ENCODE measurements around the gene CCDC87.
"Not testable (repeated sequence)": the region's sequence is repeated elsewhere in the genome, so short reads cannot be mapped to it uniquely, and the experiment has no call there.

Gene CCDC87, protein sequence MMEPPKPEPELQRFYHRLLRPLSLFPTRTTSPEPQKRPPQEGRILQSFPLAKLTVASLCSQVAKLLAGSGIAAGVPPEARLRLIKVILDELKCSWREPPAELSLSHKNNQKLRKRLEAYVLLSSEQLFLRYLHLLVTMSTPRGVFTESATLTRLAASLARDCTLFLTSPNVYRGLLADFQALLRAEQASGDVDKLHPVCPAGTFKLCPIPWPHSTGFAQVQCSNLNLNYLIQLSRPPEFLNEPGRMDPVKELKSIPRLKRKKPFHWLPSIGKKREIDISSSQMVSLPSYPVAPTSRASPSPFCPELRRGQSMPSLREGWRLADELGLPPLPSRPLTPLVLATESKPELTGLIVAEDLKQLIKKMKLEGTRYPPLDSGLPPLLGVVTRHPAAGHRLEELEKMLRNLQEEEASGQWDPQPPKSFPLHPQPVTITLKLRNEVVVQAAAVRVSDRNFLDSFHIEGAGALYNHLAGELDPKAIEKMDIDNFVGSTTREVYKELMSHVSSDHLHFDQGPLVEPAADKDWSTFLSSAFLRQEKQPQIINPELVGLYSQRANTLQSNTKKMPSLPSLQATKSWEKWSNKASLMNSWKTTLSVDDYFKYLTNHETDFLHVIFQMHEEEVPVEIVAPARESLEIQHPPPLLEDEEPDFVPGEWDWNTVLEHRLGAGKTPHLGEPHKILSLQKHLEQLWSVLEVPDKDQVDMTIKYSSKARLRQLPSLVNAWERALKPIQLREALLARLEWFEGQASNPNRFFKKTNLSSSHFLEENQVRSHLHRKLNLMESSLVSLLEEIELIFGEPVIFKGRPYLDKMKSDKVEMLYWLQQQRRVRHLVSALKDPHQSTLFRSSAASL

GRCh38 chr11:66592457-66593302 is at the start of gene CCDC87, which contains the start of gene CCS:
CCDC87 (minus strand) TSS chr11:66593063; CDS start chr11:66593015, 48 bp downstream.
CCS (plus strand) TSS chr11:66593185; CDS start chr11:66593262, 77 bp downstream.
- peak; percentile 3 for DNase-seq

DNA sequence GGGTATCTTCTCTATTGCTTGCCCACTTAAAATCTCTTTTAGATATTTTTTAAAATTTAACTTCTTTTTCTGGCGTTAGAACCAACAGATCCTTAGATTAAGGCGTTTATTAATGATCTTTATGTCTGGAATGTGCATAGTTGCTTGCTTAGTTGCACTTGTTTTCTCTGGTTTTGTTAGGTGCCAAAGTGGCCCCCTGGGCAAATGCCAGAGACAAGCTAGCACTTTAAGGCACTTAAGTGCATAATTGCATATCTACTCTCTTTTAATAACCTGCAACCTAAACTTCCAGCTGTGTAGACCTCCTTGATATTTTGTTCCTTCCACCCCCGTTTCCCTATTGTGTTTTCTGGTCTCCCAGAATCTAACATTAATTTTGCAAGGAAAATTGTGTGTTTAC is 49.0 kb upstream of the CCDC87 start:
- DNase-seq: no peak

GRCh38 chr11:66639814-66640340 is 47.0 kb upstream of the CCDC87 start:
- DNase-seq: not testable (repeated sequence)

DNA sequence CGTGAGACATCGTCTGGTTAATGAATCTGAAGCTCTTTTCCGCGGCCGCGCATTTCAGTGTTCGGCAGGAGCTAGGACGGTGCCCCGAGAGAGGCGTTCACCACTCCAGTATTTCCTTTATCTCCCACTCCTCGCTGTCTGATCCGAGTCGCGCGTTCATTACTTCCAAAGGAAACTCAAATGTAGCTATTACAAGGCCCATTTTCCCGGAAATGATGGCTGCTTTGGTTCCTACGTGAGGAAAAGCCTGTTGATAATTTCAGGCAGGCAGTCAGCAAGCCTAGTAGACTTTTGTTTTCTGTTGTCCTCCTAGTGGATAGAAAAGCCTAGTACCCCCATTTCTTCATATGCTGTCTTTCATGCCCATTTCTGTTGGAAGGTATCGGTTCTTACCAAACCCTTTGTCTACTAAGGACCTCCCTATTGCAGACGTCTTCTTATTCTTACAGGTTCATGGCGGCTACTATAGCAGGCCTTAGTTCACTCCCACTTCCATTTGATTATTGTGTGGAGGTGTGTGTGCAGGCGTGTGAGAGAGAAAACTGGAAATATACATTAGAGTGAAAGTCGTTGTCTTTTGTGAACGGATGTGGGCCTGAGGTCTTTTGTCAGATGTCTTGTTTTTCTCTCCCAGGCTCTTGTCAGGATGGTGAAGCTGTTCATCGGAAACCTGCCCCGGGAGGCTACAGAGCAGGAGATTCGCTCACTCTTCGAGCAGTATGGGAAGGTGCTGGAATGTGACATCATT is 46.4 kb upstream of the CCDC87 start:
- no peak for DNase-seq

DNA sequence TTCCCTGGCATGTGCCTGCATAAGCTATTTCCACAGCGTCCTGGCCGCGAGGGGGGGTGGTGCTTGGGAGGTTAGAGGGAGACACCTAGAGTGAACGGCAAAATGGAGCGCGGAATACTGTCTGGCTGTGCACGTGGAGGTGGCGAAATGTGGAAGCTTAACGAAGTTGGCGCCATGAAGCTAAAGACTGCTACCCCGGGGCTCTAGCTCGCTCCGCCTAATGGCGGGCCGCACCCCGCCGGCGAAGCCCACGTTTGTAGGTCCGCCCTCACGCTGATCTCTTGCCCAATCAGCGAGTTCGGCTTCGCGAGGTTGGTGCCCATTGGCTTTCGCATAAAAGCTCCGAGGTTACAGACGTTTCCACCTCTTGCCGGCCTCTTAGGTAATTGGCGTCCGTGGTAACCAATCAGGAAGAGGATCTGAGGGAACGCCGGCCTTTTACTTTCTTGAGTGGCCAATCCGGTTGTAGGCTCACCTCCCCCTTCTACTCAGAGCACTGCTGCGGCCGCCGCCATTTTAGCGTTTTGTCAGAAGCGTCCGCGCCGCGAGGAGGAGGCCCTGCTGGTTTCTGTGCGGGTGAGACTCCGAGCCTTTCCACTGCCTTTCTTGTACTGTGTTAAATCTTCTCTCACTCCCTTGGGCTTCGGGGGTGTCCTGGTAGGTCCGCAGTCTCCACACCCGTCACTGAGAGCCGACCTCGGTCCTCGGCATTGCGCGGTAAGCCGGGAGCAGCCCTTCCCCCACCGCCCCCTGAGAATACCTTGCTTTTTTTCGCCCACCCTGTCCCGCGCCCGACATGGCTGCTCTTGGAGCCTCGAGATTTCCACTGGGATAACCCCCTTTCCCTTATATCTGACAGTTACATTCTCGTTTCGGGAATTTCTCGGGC is 45.6 kb upstream of the CCDC87 start, which contains the start of gene RBM4:
RBM4 (plus strand) TSS at position 527 of the 889 bp plus-strand sequence. CDS start 1,009 bp downstream, outside the sequence.
- DNase-seq: peak; percentile 96

DNA sequence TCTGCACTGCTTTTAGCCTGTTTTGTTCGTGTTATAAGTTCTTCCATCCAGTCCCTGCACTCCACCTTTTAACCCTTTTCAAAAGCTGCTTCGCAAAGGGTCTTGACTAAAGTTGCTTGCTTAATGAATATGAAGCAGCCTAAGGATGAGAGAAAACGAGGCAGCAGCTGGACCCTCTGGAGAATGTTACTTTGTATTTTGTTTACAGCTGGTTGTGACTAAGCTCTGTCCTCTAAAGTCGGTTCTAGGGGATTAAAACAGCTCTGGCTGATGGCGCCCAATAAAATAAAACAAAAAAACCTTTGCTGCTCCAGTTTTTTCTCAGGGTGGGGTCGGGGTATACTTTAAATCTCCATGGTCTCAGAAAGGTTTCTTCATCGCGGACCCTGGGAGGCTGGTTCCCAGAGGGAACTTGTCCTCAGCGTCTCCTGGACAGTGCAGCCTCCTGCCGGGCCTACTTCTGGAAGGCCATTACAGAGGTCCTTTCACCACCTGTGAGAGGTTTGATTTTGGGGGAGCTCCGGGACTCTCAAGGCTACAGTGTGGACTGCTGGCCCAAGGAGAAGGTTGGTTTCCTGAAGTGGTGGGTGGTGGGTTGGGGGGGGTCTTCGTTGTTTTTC is 44.8 kb upstream of the CCDC87 start:
- no peak for DNase-seq

GRCh38 chr11:66636411-66636810 is 43.5 kb upstream of the CCDC87 start:
- no peak for DNase-seq

- no peak for DNase-seq
Measured at GRCh38 chr11:66632952-66633351, 40.1 kb upstream of the CCDC87 start.

- no peak for DNase-seq
Measured at GRCh38 chr11:66631883-66632282, 39.0 kb upstream of the CCDC87 start.

- no peak for DNase-seq
Measured at GRCh38 chr11:66629356-66629755, 36.5 kb upstream of the CCDC87 start.

DNA sequence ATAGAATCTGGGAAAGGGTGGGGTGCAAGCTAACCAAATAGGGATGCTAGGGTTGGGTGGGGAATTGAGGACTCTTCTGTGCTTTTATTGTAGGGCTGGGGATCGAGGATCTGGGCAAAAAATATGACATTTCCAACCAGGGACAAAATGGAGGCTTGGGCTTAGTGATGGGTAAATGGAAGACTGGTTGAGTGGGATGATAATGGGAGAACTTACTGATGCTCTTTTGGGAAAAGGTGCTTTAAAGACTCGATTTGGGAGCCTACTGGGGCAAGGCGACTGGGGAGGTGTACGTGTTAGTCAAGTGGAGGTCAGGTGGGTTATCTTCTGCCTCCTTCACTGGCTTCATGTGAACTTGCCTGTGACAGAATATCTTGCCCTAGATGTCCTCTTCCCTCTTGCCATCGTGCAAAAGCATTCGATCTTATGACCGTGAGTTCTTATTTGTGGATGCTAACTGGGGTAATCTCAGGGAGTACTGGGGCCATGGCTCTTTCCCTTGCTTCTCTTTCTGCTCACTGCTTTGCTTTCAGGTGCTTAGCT is 35.3 kb upstream of the CCDC87 start:
- no peak for DNase-seq

DNA sequence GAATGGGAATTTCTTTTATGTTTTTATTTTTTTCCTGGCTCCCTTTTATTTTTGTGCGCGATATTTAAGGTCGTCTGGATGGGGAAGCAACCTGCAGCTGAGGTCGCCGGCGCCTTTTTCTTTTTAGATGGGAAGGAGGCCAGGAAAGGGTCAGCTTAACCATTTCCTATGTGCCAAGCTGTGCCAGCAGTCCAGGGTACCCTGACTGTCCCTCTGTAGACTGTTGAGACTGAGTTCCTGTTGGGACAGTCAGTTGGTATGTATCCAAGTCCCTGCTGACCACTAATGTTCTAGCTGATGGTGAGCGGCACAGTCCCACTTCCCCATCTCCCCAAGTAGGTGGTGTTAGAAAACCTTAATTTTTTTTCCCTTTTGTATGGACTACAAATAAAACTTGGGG is 34.1 kb upstream of the CCDC87 start:
- DNase-seq: no peak

DNA sequence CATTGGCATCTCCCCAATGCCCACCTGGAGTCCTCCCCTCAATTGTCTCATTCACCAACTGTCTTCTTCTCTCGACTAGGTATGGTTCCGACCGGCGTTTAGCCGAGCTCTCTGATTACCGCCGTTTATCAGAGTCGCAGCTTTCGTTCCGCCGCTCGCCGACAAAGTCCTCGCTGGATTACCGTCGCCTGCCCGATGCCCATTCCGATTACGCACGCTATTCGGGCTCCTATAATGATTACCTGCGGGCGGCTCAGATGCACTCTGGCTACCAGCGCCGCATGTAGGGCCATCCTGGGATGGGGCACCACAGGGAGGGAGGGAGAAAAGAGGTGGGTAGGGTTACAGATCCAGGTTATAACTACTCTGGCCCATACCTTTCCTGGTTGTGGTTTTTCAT is 33.5 kb upstream of the CCDC87 start:
- DNase-seq: no peak

DNA sequence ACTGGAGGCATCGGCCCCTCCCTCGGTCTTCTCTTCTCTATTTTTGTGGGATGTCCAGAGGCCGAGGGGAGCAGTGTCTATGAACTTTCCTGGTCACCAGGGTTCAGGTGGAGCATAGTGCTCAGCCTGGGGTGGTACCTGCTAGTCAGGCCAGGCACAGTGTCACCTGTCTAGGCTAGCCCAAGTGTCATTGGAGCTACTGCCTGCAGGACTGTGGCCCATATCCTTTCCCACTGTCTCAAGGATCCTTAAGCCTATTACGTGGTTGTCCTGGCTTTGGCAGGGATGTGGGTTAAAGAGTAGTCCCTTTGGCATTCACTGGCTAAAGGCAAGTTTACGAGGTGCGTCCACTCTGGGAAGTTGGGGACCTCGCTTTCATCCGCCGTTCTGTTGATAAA is 32.9 kb upstream of the CCDC87 start:
- DNase-seq: no peak

DNA sequence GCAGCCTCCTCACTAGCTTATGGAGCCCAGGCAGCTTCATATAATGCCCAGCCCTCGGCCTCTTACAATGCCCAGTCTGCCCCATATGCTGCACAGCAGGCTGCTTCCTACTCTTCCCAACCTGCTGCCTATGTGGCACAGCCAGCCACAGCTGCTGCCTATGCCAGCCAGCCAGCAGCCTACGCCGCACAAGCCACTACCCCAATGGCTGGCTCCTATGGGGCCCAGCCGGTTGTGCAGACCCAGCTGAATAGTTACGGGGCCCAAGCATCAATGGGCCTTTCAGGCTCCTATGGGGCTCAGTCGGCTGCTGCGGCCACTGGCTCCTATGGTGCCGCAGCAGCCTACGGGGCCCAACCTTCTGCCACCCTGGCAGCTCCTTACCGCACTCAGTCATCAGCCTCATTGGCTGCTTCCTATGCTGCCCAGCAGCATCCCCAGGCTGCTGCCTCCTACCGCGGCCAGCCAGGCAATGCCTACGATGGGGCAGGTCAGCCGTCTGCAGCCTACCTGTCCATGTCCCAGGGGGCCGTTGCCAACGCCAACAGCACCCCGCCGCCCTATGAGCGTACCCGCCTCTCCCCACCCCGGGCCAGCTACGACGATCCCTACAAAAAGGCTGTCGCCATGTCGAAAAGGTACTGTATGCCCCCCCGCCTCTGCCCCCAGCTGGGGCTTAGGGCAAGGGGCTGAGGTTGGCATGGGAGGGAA is 32.3 kb upstream of the CCDC87 start:
- DNase-seq: no peak

DNA sequence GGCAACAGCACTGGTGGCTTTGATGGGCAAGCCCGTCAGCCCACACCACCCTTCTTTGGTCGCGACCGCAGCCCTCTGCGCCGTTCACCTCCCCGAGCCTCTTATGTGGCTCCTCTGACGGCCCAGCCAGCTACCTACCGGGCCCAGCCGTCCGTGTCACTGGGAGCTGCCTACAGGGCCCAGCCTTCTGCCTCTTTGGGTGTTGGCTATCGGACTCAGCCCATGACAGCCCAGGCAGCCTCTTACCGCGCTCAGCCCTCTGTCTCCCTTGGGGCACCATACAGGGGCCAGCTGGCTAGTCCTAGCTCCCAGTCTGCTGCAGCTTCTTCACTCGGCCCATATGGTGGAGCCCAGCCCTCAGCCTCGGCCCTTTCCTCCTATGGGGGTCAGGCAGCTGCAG is 31.6 kb upstream of the CCDC87 start:
- DNase-seq: no peak

DNA sequence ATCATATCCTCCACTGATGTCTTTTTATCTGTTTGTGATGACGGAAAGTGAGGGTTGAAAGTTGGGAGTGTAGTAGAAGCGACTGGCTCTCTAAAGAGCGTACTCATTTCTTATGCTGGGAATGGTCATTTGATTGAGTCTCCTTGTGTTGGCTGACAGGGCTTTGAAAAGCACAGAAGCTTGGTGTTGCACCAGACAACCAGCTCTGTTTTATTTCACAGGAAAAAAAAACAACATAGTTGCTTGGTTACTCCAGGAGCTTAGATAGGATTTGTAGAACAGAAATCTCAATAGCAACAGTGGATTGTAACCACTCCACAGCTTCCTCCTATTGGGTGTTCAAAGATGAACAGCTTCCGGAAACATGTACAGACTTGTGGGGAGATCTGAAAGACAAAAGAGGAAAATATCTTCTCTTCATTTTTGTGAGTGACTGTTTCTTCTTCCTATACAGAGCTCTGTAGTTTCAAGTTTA is 26.3 kb upstream of the CCDC87 start:
- DNase-seq: peak; percentile 70

- no peak for DNase-seq
Measured at GRCh38 chr11:66617155-66617834, 24.4 kb upstream of the CCDC87 start.

All from SIG-M5 (cell line).